C4-2B (cell line): ENCODE measurements around the gene NLRP6.

Source experiments
- H3K27ac ChIP-seq: fragments of 450-650 bp; 2 replicates; pipeline ENCODE4 v1.5.1; 2017
- ZFX ChIP-seq: fragments of 450-650 bp; IDR thresholded peaks from 2 replicates; pipeline ENCODE4 v1.6.1; 2017
- TF ChIP-seq, protein P1 (sequence below): fragments of 450-650 bp; conservative IDR thresholded peaks from 2 replicates; pipeline ENCODE4 v1.5.1; 2017; ENCODE audit warnings: mild to moderate bottlenecking

Gene NLRP6

DNA sequence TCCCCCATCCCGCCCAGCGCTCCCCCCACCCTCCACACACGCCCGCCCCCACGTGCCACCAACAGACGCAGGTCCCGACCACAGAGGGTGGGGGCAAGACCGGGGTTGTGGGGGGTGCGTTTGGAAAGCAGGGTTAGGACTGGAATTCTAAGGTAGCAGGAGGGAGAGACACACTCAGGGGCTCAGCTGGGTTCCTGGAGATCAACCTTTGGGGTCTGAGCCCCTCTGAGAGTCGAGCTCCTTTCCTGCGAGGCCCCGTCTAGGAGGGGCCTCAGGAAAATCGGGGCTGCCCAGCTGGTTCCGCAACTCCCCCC, 11.1 kb downstream of the NLRP6 start:
- TF ChIP-seq ZFX: no peak
- H3K27ac ChIP-seq: peak overlapping the region; percentile 47

DNA sequence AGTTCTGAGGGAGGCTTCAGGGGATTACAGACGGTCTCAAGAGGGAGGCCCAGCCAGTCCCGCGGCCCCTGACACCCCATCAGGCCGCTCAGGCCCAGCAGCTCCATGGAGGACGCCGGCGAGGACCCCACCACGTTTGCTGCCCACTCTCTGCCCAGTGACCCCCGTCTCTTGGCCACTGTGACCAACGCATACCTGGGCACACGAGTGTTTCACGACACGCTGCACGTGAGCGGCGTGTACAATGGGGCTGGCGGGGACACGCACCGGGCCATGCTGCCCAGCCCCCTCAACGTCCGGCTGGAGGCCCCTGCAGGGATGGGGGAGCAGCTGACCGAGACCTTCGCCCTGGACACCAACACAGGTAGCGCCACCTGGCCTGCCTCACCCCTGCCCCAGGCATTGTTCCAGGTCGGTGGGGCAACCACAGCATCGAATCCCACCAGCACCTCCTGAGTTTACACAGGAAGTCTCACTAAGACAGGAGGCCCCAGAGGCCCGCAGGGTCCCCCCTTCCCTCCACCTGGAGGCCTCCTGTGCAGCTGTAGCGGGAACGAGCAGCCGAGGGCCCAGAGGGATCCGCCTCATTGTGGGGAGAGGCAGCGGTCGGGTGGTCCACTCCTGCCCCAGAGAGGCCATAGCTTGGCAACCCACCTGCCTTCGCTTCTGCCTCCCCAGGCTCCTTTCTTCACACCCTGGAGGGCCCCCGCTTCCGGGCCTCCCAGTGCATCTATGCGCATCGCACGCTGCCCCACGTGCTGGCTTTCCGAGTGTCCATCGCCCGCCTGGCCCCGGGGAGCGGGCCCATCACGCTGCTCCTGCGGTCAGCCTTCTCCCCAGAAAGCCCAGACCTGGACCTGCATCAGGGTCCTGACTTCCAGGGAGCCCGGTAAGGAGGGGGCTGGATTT, 11.8 kb downstream of the NLRP6 start:
- peak overlapping the region; percentile 47 for H3K27ac ChIP-seq

DNA sequence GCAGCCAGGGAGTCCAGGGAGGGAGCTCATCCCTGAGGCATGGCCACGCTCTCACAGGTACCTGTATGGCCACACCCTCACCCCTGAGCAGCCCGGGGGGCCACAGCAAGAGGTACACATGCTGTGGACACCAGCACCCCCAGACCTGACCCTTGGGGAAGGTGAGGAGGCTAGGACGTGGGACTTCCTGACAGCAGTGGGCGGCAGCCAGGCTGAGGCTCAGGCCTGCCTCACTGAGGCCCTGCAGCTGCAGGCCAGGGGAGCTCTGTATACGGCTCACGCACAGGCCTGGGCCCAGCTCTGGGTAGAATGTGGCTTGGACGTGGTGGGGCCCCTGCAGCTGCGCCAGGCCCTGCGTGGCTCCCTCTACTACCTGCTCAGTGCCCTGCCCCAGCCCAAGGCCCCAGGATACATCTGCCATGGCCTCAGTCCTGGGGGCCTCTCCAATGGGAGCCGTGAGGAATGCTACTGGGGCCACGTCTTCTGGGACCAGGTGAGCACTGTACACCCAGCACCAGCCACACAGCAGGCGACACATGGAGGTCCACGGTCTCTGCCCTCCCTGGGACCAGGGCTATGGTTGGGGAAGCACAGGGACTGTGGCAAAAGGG, 12.5 kb downstream of the NLRP6 start:
- no peak overlapping the region for H3K27ac ChIP-seq
- TF ChIP-seq ZFX: no peak
- TF ChIP-seq, protein P1, sequence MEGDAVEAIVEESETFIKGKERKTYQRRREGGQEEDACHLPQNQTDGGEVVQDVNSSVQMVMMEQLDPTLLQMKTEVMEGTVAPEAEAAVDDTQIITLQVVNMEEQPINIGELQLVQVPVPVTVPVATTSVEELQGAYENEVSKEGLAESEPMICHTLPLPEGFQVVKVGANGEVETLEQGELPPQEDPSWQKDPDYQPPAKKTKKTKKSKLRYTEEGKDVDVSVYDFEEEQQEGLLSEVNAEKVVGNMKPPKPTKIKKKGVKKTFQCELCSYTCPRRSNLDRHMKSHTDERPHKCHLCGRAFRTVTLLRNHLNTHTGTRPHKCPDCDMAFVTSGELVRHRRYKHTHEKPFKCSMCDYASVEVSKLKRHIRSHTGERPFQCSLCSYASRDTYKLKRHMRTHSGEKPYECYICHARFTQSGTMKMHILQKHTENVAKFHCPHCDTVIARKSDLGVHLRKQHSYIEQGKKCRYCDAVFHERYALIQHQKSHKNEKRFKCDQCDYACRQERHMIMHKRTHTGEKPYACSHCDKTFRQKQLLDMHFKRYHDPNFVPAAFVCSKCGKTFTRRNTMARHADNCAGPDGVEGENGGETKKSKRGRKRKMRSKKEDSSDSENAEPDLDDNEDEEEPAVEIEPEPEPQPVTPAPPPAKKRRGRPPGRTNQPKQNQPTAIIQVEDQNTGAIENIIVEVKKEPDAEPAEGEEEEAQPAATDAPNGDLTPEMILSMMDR: no peak

More for the DNA sequence above, 11.8 kb downstream of the NLRP6 start:
- TF ChIP-seq ZFX: no peak
- TF ChIP-seq, protein P1: no peak

DNA sequence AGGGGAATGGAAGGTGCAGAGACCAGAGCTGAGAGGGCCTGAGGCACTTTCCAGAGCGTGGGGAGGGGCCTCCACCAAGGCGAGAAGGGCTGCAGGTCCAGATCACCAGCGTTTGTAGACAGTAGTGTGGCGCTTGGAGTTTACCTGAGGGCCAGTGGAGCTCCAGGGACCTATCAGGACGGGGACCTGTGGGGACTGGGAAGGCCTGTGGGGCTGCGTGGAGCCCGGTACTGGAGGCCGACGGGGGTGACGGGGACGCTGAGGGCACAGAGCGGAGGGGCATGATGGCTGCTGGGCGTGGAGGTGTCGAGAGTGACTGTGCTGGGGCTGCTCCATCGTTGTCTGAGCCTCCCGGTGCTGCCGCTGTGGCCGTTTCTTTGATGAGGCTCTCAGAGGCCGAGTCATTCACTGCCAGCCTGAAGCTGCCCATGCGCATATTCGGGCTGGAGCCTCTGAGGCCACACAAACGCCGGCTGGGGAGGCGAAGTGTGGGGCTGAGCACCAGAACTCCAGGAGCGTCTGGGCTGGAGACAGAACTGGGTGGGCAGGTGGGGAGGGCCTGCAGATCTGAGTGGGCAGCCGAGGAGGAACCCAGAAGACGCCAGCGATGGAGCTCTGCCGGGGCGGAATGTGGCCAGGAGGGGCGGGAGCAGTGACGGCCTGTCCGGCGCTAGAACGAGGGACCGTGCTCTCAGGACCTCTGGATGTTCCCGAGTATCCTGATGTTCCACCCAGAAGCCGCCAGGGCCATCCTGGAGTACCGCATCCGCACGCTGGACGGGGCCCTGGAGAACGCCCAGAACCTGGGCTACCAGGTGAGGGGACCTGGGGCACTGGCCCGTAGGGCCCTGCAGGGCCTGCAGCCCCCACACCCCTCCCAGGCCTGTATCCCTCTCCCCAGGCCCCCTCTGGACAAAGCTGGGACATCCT, 13.3 kb downstream of the NLRP6 start:
- no peak overlapping the region for H3K27ac ChIP-seq

DNA sequence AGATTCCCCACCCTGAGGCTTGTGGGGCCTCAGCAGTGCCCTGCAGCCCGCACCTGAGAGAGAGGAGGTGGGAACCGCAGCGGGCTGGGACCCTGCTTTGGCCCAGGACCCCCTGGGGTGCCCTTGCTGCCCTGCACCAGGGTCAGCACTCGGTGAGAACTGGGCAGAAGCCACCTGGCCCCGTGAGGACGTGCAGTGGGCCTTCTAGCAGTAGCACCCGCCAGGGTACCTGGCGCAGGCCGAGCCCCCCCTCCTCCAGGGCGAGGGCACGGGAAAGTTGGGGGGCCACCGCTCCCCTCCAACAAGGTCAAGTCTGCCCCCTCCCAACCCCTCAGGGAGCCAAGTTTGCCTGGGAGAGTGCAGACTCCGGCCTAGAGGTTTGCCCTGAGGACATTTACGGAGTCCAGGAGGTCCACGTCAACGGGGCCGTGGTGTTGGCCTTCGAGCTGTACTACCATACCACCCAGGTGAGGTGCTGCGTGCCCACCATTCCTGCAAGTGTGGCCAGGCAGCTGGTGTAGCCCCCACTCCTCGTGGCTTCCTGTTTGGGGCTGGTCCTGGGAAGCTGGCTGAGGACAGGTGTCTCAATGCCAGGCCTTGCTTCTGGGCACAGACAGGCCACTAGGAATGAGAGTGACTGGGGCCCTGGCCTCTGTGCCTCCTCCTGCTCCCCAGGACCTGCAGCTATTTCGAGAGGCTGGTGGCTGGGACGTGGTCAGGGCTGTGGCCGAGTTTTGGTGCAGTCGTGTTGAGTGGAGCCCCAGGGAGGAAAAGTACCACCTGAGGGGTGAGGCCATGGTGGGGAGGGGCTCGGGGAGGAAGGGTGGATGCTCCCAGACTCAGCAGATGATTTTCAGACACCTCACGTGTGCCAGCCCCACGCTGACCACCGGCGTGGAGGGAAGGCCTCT, 14.3 kb downstream of the NLRP6 start:
- TF ChIP-seq, protein P1: no peak
- no peak for TF ChIP-seq ZFX
- H3K27ac ChIP-seq: no peak overlapping the region

More for the DNA sequence above, 13.3 kb downstream of the NLRP6 start:
- TF ChIP-seq ZFX: no peak
- TF ChIP-seq, protein P1: no peak

DNA sequence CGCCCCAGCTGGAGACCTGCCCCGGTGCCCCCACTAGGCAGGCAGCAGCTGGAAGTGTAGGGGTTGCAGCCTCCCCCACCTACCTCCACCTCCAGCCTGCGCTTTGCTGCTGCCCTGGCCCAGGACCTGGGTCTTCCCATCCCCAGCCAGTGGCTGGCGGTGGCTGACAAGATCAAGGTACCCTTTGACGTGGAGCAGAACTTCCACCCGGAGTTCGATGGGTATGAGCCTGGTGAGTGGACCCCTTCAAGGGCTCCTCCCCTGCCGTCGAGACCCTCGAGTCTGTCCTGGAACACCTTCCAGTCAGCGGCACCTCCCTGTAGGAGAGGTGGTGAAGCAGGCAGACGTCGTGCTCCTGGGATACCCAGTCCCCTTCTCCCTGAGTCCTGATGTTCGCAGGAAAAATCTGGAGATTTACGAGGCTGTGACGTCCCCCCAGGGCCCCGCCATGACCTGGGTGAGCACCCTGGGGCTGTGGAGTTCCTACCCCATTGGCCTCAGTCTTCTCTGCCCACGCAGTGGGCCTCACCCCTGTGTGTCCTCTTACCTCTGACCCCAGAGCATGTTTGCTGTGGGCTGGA, 15.2 kb downstream of the NLRP6 start:
- TF ChIP-seq, protein P1: no peak
- no peak for TF ChIP-seq ZFX
- H3K27ac ChIP-seq: no peak overlapping the region
